HEK293 (cell line): Measurements from ENCODE around the gene DUSP6.

ENCODE experiments used
- FEZF1 ChIP-seq: fragments of 450-650 bp; formaldehyde crosslinking; IDR thresholded peaks from 2 replicates; pipeline ENCODE4 v1.5.1; 2016; ENCODE audit warnings: missing biosample characterization, missing genetic modification characterization
- HOXC10 ChIP-seq: sonication (generic); formaldehyde crosslinking; IDR thresholded peaks from 2 replicates; pipeline ENCODE4 v1.8.1; 2023; ENCODE audit warnings: mild to moderate bottlenecking, missing genetic modification reagents
- ZBTB10 ChIP-seq: fragments of 450-650 bp; formaldehyde crosslinking; IDR thresholded peaks from 2 replicates; pipeline ENCODE4 v1.5.1; 2016; ENCODE audit warnings: missing biosample characterization, missing genetic modification characterization
- ZBTB11 ChIP-seq: fragments of 450-650 bp; formaldehyde crosslinking; conservative IDR thresholded peaks from 2 replicates; pipeline ENCODE4 v1.5.1; 2016; ENCODE audit warnings: low read depth, missing biosample characterization, missing genetic modification characterization
- ZNF155 ChIP-seq: fragments of 450-650 bp; formaldehyde crosslinking; IDR thresholded peaks from 2 replicates; pipeline ENCODE4 v1.5.1; 2016; ENCODE audit warnings: missing biosample characterization, missing genetic modification characterization
- ZNF184 ChIP-seq: fragments of 450-650 bp; IDR thresholded peaks from 2 replicates; pipeline ENCODE4 v1.5.1; 2018; ENCODE audit warnings: missing biosample characterization, mild to moderate bottlenecking, missing genetic modification characterization
- ZNF223 ChIP-seq: fragments of 450-650 bp; formaldehyde crosslinking; IDR thresholded peaks from 2 replicates; pipeline ENCODE4 v1.5.1; 2016; ENCODE audit warnings: missing biosample characterization, missing genetic modification characterization
- ZNF280C ChIP-seq: fragments of 450-650 bp; formaldehyde crosslinking; IDR thresholded peaks from 2 replicates; pipeline ENCODE4 v1.5.1; 2016; ENCODE audit warnings: missing biosample characterization, missing genetic modification characterization
- ZNF311 ChIP-seq: fragments of 450-650 bp; formaldehyde crosslinking; IDR thresholded peaks from 2 replicates; pipeline ENCODE4 v1.5.1; 2017; ENCODE audit warnings: missing biosample characterization, missing genetic modification characterization, borderline replicate concordance
- ZNF366 ChIP-seq: fragments of 450-650 bp; formaldehyde crosslinking; conservative IDR thresholded peaks from 2 replicates; pipeline ENCODE4 v1.5.1; 2016; ENCODE audit warnings: missing biosample characterization, missing genetic modification characterization
- ZNF394 ChIP-seq: fragments of 450-650 bp; formaldehyde crosslinking; IDR thresholded peaks from 2 replicates; pipeline ENCODE4 v1.5.1; 2016; ENCODE audit warnings: missing biosample characterization, missing genetic modification characterization, mild to moderate bottlenecking, moderate library complexity, borderline replicate concordance
- ZNF426 ChIP-seq: fragments of 450-650 bp; formaldehyde crosslinking; IDR thresholded peaks from 2 replicates; pipeline ENCODE4 v1.5.1; 2017; ENCODE audit warnings: missing biosample characterization, missing genetic modification characterization, mild to moderate bottlenecking, inconsistent platforms, moderate library complexity
- ZNF518A ChIP-seq: fragments of 450-650 bp; formaldehyde crosslinking; conservative IDR thresholded peaks from 2 replicates; pipeline ENCODE4 v1.5.1; 2016; ENCODE audit warnings: low read depth, missing biosample characterization, missing genetic modification characterization
- ZNF544 ChIP-seq: fragments of 450-650 bp; formaldehyde crosslinking; IDR thresholded peaks from 2 replicates; pipeline ENCODE4 v1.5.0; 2017; ENCODE audit warnings: missing biosample characterization, missing genetic modification characterization
- ZNF555 ChIP-seq: fragments of 450-650 bp; formaldehyde crosslinking; conservative IDR thresholded peaks from 2 replicates; pipeline ENCODE4 v1.5.1; 2017; ENCODE audit warnings: missing biosample characterization, mild to moderate bottlenecking, missing genetic modification characterization, inconsistent platforms
- ZNF558 ChIP-seq: fragments of 450-650 bp; formaldehyde crosslinking; IDR thresholded peaks from 2 replicates; pipeline ENCODE4 v1.5.1; 2016; ENCODE audit warnings: missing biosample characterization, missing genetic modification characterization
- ZNF560 ChIP-seq: fragments of 450-650 bp; formaldehyde crosslinking; IDR thresholded peaks from 2 replicates; pipeline ENCODE4 v1.5.1; 2017; ENCODE audit warnings: missing biosample characterization, missing genetic modification characterization, borderline replicate concordance
- ZNF561 ChIP-seq: fragments of 450-650 bp; IDR thresholded peaks from 2 replicates; pipeline ENCODE4 v1.5.1; 2018; ENCODE audit warnings: missing biosample characterization, missing genetic modification characterization, borderline replicate concordance
- ZNF580 ChIP-seq: fragments of 450-650 bp; formaldehyde crosslinking; IDR thresholded peaks from 2 replicates; pipeline ENCODE4 v1.5.1; 2016; ENCODE audit warnings: missing biosample characterization, missing genetic modification characterization
- ZNF610 ChIP-seq: fragments of 450-650 bp; formaldehyde crosslinking; IDR thresholded peaks from 2 replicates; pipeline ENCODE4 v1.5.1; 2016; ENCODE audit warnings: missing biosample characterization, missing genetic modification characterization, borderline replicate concordance
- ZNF621 ChIP-seq: fragments of 450-650 bp; formaldehyde crosslinking; IDR thresholded peaks from 2 replicates; pipeline ENCODE4 v1.5.1; 2017; ENCODE audit warnings: missing biosample characterization, missing genetic modification characterization
- ZNF658 ChIP-seq: fragments of 450-650 bp; formaldehyde crosslinking; IDR thresholded peaks from 2 replicates; pipeline ENCODE4; 2016; ENCODE audit warnings: missing biosample characterization, missing genetic modification characterization
- ZNF660 ChIP-seq: fragments of 450-650 bp; IDR thresholded peaks from 2 replicates; pipeline ENCODE4 v1.5.1; 2018; ENCODE audit warnings: missing biosample characterization, mild to moderate bottlenecking, missing genetic modification characterization
- ZNF791 ChIP-seq: fragments of 450-650 bp; formaldehyde crosslinking; IDR thresholded peaks from 2 replicates; pipeline ENCODE4 v1.5.1; 2016; ENCODE audit warnings: missing biosample characterization, missing genetic modification characterization
- ZNF792 ChIP-seq: fragments of 450-650 bp; formaldehyde crosslinking; IDR thresholded peaks from 2 replicates; pipeline ENCODE4 v1.5.1; 2016; ENCODE audit warnings: missing biosample characterization, missing genetic modification characterization
- ZNF843 ChIP-seq: fragments of 450-650 bp; formaldehyde crosslinking; IDR thresholded peaks from 2 replicates; pipeline ENCODE4 v1.5.1; 2016; ENCODE audit warnings: missing biosample characterization, missing genetic modification characterization
- ZXDB ChIP-seq: fragments of 450-650 bp; formaldehyde crosslinking; IDR thresholded peaks from 2 replicates; pipeline ENCODE4 v1.5.1; 2016; ENCODE audit warnings: missing biosample characterization, missing genetic modification characterization

Gene DUSP6

GRCh38 chr12:89352492-89353187 is at the start of gene DUSP6 (continued):
- peak; percentile 98 for TF ChIP-seq ZXDB
- TF ChIP-seq ZNF223 (tag by site-specific recombination): no peak
- TF ChIP-seq ZNF610 (tag by site-specific recombination): peak; percentile 91
- TF ChIP-seq ZNF621 (tag by site-specific recombination): no peak
- no peak for TF ChIP-seq ZNF560 (tag by site-specific recombination)
- TF ChIP-seq ZNF544 (tag by site-specific recombination): no peak
- TF ChIP-seq ZNF394 (tag by site-specific recombination): peak; percentile 81
- peak; percentile 80 for TF ChIP-seq ZNF561 (tag by site-specific recombination)
- TF ChIP-seq ZNF792: peak; percentile 98
- no peak for TF ChIP-seq ZNF791
- peak; percentile 93 for TF ChIP-seq ZNF843 (tag by site-specific recombination)
- TF ChIP-seq ZNF366 (tag by site-specific recombination): peak; percentile 98
- TF ChIP-seq ZNF558 (tag by site-specific recombination): peak; percentile 58
- TF ChIP-seq ZNF658: no peak
- TF ChIP-seq ZNF426 (tag by site-specific recombination): no peak
- peak; percentile 99 for TF ChIP-seq FEZF1 (tag by site-specific recombination)
- no peak for TF ChIP-seq ZNF155
- TF ChIP-seq HOXC10: no peak
- TF ChIP-seq ZNF280C: no peak
- peak; percentile 21; the same call in 1 of the 2 replicates for TF ChIP-seq ZNF518A (tag by site-specific recombination)
- TF ChIP-seq ZNF660: peak; percentile 48
- no peak for TF ChIP-seq ZNF311 (tag by site-specific recombination)
- TF ChIP-seq ZBTB10 (tag by site-specific recombination): peak; percentile 80
- TF ChIP-seq ZNF555 (tag by site-specific recombination): no peak
- peak; percentile 84 for TF ChIP-seq ZNF580 (tag by site-specific recombination)
- peak; percentile 76; the same call in 1 of the 2 replicates for TF ChIP-seq ZNF184 (tag by site-specific recombination)
- peak; percentile 90 for TF ChIP-seq ZBTB11 (tag by site-specific recombination)
